ENCODE data around the gene MAZ.

- TF ChIP-seq POLR2AphosphoS5 (IDR thresholded peaks at IDR 0.05; ENCODE audit: low read depth, low read length): no peak
- TF ChIP-seq TAF1 (IDR thresholded peaks at IDR 0.05; ENCODE audit: borderline replicate concordance, low read depth, low read length): no peak
- TF ChIP-seq POLR2A (IDR thresholded peaks at IDR 0.05; ENCODE audit: low read depth, low read length): no peak
Measured at GRCh38 chr16:29810699-29811169, 4.4 kb downstream of the MAZ start.

All from GM12892 (cell line).